Stimulated activated CD4-positive, alpha-beta T cell treated with anti-CD3 and anti-CD28 coated beads, Interleukin-1b, Interleukin-23, amount 100 ng/mL, for 4 hours (primary cell): ENCODE results near the gene ST14.
"Not testable (repeated sequence)": the region's sequence is repeated elsewhere in the genome, so short reads cannot be mapped to it uniquely, and the experiment has no call there.

ENCODE experiments used
- DNase-seq, 2 donors: peaks; one replicate each; pipeline ENCODE4 v3.0.0-alpha.2; 2020; ENCODE audit warnings: low read depth in 2 of 2

The ST14 gene

DNA sequence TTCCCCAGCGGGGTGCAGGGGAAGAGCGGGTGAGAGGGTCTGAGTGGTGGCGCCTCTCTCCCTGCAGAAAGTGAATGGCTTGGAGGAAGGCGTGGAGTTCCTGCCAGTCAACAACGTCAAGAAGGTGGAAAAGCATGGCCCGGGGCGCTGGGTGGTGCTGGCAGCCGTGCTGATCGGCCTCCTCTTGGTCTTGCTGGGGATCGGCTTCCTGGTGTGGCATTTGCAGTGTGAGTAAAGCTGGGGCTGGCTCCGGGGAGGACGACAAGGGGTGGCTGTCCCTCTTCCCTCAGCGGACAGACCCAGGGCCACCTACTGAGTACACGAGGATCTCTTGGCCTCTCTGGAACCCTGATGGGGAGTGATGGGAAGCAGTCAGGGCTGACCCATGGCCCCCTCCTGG is 28.5 kb downstream of the ST14 start:
- no peak for DNase-seq

DNA sequence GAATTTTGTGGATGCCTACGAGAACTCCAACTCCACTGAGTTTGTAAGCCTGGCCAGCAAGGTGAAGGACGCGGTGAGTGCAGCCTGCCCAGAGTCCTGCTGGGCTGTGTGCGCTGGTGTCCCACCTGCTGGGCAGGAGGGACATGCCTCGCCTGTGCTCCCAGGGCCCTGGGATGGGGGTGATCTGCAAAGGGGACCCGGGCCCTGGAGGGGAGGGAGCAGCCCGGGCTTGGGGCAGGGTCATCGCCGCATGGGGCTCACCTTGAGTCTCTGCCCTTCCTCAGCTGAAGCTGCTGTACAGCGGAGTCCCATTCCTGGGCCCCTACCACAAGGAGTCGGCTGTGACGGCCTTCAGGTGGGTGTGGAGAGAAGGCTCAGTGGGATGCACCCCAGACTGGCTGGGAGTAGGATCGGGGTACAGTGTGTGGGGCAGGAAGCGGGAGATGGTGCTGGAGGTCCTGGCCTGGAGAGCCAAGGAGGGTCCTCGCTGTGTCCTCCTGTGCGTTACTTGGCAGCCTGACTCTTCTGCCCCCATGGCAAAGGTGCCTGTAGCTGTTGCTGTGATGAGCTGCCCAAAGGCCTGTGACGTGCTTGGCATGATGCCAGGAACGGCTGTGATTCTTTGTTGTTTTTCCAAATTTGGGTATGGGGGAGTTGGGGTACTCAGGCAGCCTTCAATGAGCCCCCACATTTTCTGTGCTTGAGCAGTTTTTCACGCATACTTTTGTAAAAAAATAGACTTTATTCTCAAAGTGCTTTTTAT is 29.2 kb downstream of the ST14 start:
- DNase-seq: no peak

DNA sequence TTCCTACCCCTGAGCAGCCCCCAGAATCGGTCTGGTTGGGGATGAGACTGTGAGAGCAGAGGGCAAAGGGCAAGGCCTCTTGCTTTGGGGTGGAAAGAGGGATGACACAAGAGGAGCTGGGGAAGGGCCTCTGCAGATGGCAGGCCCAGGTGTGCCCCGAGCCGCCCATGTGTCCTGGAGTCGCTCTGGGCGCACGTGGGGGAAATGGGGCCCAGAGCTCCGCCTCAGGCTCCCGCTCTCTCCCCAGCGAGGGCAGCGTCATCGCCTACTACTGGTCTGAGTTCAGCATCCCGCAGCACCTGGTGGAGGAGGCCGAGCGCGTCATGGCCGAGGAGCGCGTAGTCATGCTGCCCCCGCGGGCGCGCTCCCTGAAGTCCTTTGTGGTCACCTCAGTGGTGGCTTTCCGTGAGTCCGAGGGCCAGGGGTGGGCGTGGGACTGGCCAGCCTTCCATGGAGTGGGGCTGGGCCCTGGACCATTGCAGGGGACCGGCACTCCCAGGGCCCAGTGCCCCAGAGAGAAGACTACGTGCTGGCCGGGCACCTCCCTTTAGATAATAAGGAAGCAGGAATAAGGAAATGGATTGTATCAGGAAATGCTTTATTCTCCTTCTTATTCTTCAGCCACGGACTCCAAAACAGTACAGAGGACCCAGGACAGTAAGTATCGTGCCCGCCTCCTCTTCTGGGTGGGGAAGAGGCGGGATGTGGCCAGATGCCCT is 30.1 kb downstream of the ST14 start:
- DNase-seq: no peak

- no peak for DNase-seq
Observed at GRCh38 chr11:130190371-130190881, 30.8 kb downstream of the ST14 start.

GRCh38 chr11:130191896-130192295 is 32.3 kb downstream of the ST14 start:
- DNase-seq: no peak

GRCh38 chr11:130192845-130193267 is 33.3 kb downstream of the ST14 start:
- DNase-seq: no peak

DNA sequence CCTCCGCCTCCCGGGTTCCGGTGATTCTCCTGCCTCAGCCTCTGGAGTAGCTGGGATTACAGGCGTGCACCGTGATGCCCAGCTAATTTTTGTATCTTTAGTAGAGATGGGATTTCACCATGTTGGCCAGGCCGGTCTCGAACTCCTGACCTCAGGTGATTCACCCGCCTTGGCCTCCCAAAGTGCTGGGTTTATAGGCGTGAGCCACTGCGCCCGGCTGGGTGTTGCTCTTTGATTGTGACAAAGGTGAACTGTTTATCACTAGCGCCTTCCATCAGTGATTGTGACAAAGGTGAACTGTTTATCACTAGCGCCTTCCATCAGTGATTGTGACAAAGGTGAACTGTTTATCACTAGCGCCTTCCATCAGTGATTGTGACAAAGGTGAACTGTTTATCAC is 34.0 kb downstream of the ST14 start:
- not testable (repeated sequence) for DNase-seq

- no peak for DNase-seq
Observed at GRCh38 chr11:130194241-130195023, 34.9 kb downstream of the ST14 start.

DNA sequence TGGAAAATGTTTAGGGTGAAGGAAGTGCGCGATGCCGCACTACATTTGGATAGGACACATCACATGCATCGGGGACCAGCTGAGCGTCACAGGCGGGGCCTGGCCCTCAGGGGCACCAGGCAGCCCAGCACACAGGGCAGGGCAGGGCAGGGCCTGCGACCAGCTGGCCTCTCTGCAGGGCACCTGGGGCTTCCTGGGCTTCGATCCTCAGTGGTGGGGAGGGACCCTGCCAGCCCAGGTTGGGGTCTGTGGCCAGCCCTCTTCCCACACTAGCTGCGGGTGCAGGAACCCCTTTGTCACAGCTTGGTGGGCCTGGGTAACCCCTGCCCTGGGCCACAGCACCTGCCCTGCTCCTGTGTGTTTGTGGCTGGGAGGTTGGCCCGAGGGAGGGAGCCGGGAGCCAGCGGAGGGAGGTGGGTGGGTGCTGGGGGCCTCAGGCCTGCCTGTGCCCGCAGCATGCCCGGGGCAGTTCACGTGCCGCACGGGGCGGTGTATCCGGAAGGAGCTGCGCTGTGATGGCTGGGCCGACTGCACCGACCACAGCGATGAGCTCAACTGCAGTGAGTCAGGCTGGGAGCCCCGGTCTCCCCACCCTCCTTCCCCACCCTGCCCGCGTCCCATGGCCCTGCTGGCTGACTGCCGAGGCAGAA is 37.9 kb downstream of the ST14 start:
- no peak for DNase-seq

GRCh38 chr11:130198292-130198691 is 38.7 kb downstream of the ST14 start:
- DNase-seq: no peak

- no peak for DNase-seq
Observed at GRCh38 chr11:130198964-130199363, 39.4 kb downstream of the ST14 start.

DNA sequence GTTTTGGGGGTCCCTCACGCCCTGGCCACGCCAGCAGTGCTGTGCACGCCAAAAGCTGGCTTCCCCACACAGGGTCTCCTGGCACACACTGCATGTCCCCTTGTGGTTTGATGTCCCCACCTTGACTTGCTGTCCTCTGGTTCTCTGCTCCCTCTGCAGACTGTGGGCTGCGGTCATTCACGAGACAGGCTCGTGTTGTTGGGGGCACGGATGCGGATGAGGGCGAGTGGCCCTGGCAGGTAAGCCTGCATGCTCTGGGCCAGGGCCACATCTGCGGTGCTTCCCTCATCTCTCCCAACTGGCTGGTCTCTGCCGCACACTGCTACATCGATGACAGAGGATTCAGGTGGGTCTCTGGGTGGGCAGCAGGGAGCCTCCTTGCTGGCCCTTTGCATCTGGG is 40.2 kb downstream of the ST14 start:
- DNase-seq: no peak

GRCh38 chr11:130201026-130201425 is 41.4 kb downstream of the ST14 start:
- no peak for DNase-seq

- no peak for DNase-seq
Observed at GRCh38 chr11:130202009-130202817, 42.6 kb downstream of the ST14 start.

- DNase-seq: no peak
Observed at GRCh38 chr11:130202818-130203689, 43.5 kb downstream of the ST14 start.

DNA sequence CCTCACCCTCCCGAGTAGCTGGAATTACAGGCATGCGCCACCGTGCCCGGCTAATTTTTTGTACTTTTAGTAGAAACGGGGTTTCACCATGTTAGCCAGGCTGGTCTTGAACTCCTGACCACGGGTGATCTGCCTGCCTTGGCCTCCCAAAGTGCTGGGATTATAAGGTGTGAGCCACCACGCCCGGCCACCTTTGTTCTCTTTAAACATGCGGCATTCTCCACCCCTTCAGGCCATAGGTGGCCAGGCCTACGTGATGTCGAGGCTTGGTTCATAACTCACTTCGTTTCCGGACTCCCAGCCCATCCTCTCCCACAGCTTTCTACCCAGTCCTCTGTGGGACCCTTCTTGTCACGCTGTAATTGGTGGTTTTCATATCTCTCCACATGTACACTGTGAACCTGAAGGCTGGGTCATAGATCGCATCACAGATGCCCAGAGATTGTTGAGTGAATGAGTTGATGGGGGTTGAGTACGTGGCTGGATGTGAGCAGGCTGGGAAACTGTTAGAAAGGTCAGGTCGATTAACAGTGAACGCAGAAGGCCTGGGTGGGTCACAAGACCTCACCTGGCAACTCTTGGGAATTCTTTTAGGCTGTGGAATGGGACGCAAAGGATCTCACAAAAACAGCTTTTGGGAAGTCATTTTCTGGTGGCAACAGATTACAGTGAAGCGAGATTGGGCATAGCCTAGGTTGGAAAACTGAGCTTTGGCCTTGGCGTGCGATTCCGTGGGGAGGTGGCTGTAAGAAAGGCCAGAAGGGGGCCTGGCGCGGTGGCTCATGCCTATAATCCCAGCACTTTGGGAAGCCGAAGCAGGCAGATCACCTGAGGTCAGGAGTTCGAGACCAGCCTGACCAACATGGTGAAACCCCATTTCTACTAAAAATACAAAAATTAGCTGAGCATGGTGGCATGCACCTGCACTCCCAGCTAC is 44.5 kb downstream of the ST14 start:
- no peak for DNase-seq

DNA sequence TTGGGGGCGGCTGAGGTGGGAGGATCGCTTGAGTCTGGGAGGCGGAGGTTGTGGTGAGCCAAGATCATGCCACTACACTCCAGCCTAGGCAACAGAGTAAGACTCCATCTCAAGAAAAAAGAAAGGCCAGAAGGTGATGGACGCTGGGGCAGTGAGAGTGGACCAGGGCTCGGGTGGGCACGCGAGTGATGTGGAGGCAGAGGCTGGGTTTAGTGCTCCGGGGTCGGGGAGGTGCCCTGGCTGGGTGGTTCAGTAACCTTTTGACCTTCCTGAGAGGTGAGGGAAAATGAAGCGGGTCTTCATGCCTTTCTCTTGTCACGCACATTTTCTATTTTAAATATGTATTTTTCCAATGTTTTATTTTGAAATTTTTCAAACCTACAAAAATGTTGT is 45.1 kb downstream of the ST14 start:
- no peak for DNase-seq

DNA sequence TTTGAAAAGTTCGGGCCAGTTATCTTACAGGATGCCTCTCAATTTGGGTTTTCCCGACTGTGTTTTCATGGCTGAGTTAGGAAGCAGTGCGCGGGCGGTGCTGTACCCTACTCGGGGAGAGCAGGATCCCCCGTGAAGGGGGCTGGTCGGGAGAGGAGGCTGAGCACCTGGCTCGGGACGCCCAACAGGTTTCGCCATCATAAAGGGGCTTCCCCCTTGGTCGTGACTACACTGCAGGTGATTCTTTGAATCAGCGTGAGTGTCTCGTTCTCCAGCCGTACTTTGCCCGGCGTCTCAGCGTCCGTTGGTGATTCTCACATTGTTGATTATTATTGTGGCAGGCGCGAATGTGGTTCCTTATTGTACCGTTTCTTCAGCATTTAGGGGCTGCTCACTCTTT is 46.6 kb downstream of the ST14 start:
- no peak for DNase-seq
